Chondrocyte (in vitro differentiated cells): ENCODE results near the gene MINDY1. TPM values are rescaled to one million over a fixed set of nuclear protein-coding genes. Genes with fewer than 3 reads are reported as not detected.

Experiments used
- DNase-seq: peaks from one replicate; pipeline ENCODE4 v3.0.0; 2021; ENCODE audit warnings: mixed read lengths, low spot score
- H3K27ac Mint-ChIP-seq: one replicate; pipeline ENCODE4 v1.8.0; 2021; ENCODE audit warnings: mild to moderate bottlenecking, moderate library complexity, mixed read lengths; ENCODE audit not compliant: unreplicated experiment
- H3K27me3 Mint-ChIP-seq: 2 replicates; pipeline ENCODE4 v1.8.0; 2021; ENCODE audit warnings: low read depth, mixed read lengths
- H3K36me3 Mint-ChIP-seq: 2 replicates; pipeline ENCODE4 v1.8.0; 2021; ENCODE audit warnings: low read depth, mixed read lengths
- H3K4me1 Mint-ChIP-seq: 2 replicates; pipeline ENCODE4 v1.8.0; 2021; ENCODE audit warnings: low read depth, mild to moderate bottlenecking, mixed read lengths
- H3K4me3 Mint-ChIP-seq: one replicate; pipeline ENCODE4 v1.8.0; 2021; ENCODE audit warnings: mild to moderate bottlenecking, moderate library complexity, mixed read lengths; ENCODE audit not compliant: unreplicated experiment
- H3K9me3 Mint-ChIP-seq: 2 replicates; pipeline ENCODE4 v1.8.0; 2021; ENCODE audit warnings: low read depth, mixed read lengths
- total RNA-seq: library from RNA; stranded (reverse); gene quantifications from 3 replicates; pipeline ENCODE4 v1.2.1, GENCODE V29; 2021
- TF ChIP-seq, protein P1 (sequence below): fragments of 200-600 bp; sonication (generic); IDR thresholded peaks from 2 replicates; pipeline ENCODE4 v1.5.0; 2021; ENCODE audit warnings: antibody characterized with exemption, mild to moderate bottlenecking, moderate library complexity

MINDY1 gene
- total RNA-seq, 1 donor from 2014 or later, result 14.8 TPM

DNA sequence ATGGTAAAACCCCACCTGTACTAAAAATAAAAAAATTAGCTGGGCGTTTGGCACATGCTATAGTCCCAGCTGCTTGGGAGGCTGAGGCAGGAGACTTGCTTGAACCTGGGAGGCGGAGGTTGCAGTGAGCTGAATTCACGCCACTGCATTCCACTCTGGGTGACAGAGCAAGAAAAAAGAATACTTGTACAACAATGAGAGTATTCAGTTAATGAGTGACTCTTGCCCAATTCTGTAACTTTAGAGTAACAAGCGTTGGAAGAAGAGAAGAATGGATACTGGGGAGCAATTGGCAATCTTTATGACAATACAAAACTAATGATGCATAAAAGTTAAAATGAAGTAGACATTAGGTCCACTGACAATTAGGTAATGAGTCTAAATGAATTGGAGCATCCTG lies 14.1 kb downstream of the MINDY1 start:
- Mint-ChIP-seq H3K4me1 (peaks cover 4% of the 10 kb centered on the region), H3K4me3 (no peak overlapping the region), H3K27ac (no peak overlapping the region), H3K36me3 (peaks cover 6% of the 10 kb centered on the region), H3K27me3 (no peaks in the 10 kb centered on the region), H3K9me3 (no peaks in the 10 kb centered on the region)
- no peak for DNase-seq
- TF ChIP-seq, protein P1, sequence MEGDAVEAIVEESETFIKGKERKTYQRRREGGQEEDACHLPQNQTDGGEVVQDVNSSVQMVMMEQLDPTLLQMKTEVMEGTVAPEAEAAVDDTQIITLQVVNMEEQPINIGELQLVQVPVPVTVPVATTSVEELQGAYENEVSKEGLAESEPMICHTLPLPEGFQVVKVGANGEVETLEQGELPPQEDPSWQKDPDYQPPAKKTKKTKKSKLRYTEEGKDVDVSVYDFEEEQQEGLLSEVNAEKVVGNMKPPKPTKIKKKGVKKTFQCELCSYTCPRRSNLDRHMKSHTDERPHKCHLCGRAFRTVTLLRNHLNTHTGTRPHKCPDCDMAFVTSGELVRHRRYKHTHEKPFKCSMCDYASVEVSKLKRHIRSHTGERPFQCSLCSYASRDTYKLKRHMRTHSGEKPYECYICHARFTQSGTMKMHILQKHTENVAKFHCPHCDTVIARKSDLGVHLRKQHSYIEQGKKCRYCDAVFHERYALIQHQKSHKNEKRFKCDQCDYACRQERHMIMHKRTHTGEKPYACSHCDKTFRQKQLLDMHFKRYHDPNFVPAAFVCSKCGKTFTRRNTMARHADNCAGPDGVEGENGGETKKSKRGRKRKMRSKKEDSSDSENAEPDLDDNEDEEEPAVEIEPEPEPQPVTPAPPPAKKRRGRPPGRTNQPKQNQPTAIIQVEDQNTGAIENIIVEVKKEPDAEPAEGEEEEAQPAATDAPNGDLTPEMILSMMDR, result no peak

DNA sequence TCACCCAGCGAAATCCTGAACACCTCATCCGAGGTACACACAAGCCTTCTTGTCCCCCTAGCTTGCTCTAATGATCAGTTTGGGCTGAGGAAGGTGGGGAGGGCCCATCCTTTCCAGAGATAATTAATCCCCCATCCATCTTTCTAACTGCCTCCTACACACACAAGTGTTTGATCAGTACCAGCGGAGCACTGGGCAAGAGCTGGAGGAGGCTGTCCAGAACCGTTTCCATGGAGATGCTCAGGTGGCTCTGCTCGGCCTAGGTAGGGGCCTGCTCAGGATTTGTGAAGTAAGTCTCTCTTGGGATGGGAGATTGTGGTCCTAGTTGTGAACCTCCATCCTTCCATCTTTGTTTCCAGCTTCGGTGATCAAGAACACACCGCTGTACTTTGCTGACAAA lies 18.8 kb downstream of the MINDY1 start:
- Mint-ChIP-seq H3K4me1 (no peaks in the 10 kb centered on the region), H3K27me3 (no peaks in the 10 kb centered on the region), H3K9me3 (no peaks in the 10 kb centered on the region), H3K36me3 (no peaks in the 10 kb centered on the region), H3K27ac (no peak overlapping the region), H3K4me3 (no peak overlapping the region)
- TF ChIP-seq, protein P1, result no peak
- DNase-seq, result no peak

DNA sequence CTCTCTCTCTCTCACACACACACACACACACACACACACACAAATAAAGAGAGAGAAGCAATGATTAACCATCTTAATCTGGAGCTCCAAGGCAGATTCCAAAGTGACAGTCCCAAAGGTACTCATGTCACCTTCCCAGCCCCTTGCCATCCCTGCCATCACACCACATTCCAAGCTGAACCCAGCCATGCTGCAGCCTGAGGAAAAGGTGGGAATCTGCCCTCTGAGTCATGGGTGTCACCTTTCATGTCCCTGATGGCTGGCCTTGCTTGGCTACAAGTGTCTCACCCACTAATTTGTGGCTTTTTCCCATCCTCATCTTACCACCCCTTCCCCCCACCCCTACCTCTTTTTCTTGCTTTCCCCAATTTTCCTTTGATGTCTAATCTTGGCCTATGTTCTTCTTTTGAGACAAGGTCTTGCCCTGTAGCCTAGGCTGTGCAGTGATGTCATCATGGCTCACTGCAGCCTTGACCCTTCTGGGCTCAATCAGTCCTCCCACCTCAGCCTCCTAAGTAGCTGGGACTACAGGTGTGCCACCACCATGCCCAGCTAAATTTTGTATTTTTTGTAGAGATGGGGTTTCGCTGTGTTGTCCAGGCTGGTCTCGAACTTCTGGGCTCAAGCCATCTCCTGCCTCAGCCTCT lies 21.4 kb downstream of the MINDY1 start:
- peaks cover 7% of the 10 kb centered on the region for H3K4me1 Mint-ChIP-seq
- TF ChIP-seq, protein P1, result no peak
- H3K36me3 Mint-ChIP-seq, result no peaks in the 10 kb centered on the region
- H3K27me3 Mint-ChIP-seq, result no peaks in the 10 kb centered on the region
- no peaks in the 10 kb centered on the region for H3K9me3 Mint-ChIP-seq
- H3K4me3 Mint-ChIP-seq, result no peak overlapping the region
- DNase-seq, result no peak
- H3K27ac Mint-ChIP-seq, result no peak overlapping the region

DNA sequence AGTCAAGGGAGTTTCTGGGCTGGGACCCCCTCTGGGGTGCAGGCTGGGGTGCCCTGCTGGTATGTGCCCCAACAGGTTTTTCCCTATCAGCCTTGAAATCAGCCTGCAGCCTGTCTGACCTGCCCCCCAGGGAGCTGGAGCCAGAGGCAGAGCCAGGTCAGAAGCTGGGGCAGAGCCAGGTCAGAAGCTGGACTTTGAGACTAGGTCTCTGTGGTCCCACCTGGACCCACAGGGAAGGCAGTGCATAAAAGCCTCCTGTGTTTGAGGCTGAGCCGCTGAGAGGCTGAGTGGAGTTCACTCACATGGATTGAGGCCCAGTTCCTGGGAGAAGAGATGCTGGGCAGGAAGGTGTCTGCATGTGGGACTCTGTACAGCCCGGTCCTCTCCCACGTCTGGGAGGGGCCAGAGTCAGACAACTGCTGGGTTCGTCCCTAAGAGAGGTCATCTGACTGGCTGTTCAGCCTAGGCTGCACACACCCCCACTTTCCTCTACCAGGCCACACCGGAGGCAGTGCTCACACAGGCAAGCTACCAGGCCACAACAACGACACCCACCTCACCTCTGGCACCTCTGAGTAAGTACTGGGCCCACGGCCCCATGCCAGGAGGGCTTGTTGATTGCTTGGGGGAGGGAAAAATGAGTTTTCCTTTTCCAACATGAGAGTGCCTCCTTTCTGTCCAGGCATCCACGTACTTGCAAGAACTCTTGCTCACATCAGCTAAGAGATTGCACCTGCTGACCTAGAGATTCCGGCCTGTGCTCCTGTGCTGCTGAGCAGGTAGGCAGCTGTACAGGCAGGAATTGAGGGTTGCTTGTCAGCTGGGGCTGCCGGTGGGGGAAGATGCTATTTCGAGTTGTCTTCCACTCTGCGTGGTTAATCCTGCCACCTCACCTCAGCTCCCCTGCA lies 24.6 kb downstream of the MINDY1 start, which contains the start of gene ANXA9:
Gene ANXA9 (plus strand): TSS at position 488 of the 908 bp plus-strand sequence. CDS start 814 bp downstream, outside the sequence.
- no peaks in the 10 kb centered on the region for H3K27me3 Mint-ChIP-seq
- no peaks in the 10 kb centered on the region for H3K36me3 Mint-ChIP-seq
- TF ChIP-seq, protein P1, result no peak
- no peak within 1 kb of the TSS for H3K4me3 Mint-ChIP-seq
- H3K4me1 Mint-ChIP-seq, result peaks cover 23% of the 10 kb centered on the region
- DNase-seq, result no peak
- H3K27ac Mint-ChIP-seq, result no peak within 1 kb of the TSS
- no peaks in the 10 kb centered on the region for H3K9me3 Mint-ChIP-seq

DNA sequence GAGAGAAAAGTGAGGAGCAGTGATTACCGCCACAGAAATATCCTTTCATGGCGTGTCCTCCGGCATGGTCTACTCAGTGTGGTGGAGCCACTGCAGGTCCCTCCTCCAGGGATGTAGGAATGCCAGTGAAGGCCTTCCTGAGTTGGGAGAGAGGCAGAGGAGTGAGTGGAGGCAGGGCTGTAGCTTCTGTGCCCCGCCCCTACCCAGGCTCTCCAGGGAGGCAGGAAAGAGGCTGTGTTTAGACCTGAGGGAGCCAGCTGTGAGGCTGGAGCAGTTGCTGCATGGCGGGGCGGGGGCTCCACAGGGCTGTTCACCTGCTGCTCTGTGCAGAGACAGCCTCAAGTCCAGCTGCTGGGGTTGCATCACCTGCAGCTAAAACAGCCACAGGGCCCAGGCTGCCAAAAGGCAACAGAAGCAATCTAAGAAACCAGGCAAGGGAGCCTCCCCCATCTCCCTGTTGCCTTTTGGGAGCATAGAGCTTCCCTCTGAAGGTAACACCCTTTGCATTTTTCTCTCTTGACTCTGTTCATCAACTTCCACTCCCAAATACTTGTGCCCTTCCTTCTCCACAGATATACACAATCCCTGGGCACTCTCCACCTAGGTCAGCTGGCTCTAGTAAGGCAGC lies 25.4 kb downstream of the MINDY1 start:
- no peak overlapping the region for H3K4me3 Mint-ChIP-seq
- H3K27ac Mint-ChIP-seq, result no peak overlapping the region
- H3K27me3 Mint-ChIP-seq, result no peaks in the 10 kb centered on the region
- H3K9me3 Mint-ChIP-seq, result no peaks in the 10 kb centered on the region
- TF ChIP-seq, protein P1, result no peak
- no peaks in the 10 kb centered on the region for H3K36me3 Mint-ChIP-seq
- peaks cover 31% of the 10 kb centered on the region for H3K4me1 Mint-ChIP-seq
- DNase-seq, result no peak
